Omental fat pad (tissue), 4 donors: ENCODE measurements around the gene LYRM2. TPM values are rescaled to one million over a fixed set of nuclear protein-coding genes. Genes with fewer than 3 reads are reported as not detected.

Source experiments
- ATAC-seq: fragments of 150-250 bp; one replicate; pipeline ENCODE4 v1.9.1; 2016; ENCODE audit warnings: mild to moderate bottlenecking, moderate library complexity; ENCODE audit not compliant: low FRiP score
- DNase-seq: peaks from one replicate; pipeline ENCODE4 v3.0.0-alpha.2; 2019; ENCODE audit warnings: low spot score
- total RNA-seq, 4 donors: library from RNA; depleted of rRNA; stranded (reverse); fragments of >200 nt; gene quantifications; one replicate each; pipeline ENCODE4 v1.1.0, GENCODE V29; 2016
- TF ChIP-seq, protein P1 (sequence below), 3 donors: fragments of 450-650 bp; IDR thresholded peaks; one replicate each; pipeline ENCODE4 v1.5.1; 2016 to 2017; ENCODE audit warnings: antibody characterized with exemption in 3 of 3, mild to moderate bottlenecking in 3 of 3, moderate library complexity in 2 of 3

Gene LYRM2
- total RNA-seq, 4 donors from 2014 or later, result 12.7 to 21.3 (median 20.3) TPM

DNA sequence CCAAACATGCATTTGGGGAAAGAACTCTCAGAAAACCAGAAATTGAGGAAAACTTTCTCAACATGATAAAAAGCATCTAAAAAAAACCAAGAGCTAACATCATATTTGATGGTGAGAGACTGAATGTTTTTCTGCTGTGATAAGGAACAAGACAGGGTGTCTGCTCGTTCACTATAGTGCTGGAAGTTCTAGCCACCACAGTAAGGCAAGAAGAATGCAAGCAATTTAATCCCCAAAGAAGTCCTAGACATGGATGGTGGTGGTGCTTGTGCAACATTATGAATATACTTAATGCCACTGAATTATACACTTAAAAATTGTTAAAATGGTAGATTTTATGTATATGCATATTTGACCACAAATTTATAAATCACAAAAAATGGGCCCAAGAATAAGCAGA lies 53.4 kb downstream of the LYRM2 start:
- ATAC-seq (no peak), DNase-seq (no peak)
- TF ChIP-seq, protein P1, sequence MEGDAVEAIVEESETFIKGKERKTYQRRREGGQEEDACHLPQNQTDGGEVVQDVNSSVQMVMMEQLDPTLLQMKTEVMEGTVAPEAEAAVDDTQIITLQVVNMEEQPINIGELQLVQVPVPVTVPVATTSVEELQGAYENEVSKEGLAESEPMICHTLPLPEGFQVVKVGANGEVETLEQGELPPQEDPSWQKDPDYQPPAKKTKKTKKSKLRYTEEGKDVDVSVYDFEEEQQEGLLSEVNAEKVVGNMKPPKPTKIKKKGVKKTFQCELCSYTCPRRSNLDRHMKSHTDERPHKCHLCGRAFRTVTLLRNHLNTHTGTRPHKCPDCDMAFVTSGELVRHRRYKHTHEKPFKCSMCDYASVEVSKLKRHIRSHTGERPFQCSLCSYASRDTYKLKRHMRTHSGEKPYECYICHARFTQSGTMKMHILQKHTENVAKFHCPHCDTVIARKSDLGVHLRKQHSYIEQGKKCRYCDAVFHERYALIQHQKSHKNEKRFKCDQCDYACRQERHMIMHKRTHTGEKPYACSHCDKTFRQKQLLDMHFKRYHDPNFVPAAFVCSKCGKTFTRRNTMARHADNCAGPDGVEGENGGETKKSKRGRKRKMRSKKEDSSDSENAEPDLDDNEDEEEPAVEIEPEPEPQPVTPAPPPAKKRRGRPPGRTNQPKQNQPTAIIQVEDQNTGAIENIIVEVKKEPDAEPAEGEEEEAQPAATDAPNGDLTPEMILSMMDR (IDR thresholded peaks at IDR 0.05), result no peak

DNA sequence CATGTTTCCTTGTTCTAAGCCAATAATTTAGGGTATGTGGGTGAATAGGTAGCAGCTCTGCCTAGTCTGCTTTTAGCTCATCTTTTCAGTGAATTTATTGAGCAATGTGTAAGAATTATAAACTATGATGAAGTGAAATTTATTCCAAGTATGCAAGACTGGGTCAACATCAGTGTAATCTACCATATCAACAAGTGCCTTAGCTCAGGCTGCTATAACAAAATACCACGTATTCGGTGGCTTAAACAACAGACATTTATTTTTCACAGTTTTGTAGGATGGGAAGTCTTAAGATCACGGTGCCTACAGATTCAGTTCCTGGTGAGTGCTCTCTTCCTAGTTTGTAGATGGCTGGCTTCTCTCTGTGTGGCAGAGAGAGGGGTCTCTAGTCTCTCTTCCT lies 54.0 kb downstream of the LYRM2 start:
- ATAC-seq (no peak), DNase-seq (no peak)
- TF ChIP-seq, protein P1 (IDR thresholded peaks at IDR 0.05), result no peak

DNA sequence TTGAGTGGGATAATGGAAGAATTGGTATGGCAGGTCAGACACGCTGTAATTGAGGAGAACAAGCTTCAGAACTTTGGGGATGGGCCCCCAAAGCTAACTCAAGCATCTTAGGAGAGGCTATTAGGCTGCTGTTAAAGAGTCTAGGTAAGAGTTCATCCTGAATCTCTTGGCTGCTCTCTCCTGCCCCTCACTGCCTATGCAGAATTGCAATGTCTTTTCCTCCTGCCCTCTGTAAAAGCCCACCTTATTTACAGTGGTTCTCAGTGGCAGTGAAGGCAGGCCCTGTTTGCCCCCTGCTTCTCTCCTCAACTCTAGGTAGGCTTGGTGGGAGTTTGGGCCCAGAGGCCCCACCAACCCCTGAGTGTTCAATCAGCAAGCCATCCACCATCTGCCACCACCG lies 55.0 kb downstream of the LYRM2 start:
- ATAC-seq (no peak), DNase-seq (no peak)
- TF ChIP-seq, protein P1 (IDR thresholded peaks at IDR 0.05), result no peak

- DNase-seq (no peak), ATAC-seq (no peak)
- TF ChIP-seq, protein P1 (IDR thresholded peaks at IDR 0.05), result no peak
These were observed 55.8 kb downstream of the LYRM2 start for GRCh38 chr6:89582669-89583325.

- DNase-seq, result no peak
- no peak for ATAC-seq
- TF ChIP-seq, protein P1 (IDR thresholded peaks at IDR 0.05), result no peak
These were observed 56.9 kb downstream of the LYRM2 start for GRCh38 chr6:89581689-89582088.

DNA sequence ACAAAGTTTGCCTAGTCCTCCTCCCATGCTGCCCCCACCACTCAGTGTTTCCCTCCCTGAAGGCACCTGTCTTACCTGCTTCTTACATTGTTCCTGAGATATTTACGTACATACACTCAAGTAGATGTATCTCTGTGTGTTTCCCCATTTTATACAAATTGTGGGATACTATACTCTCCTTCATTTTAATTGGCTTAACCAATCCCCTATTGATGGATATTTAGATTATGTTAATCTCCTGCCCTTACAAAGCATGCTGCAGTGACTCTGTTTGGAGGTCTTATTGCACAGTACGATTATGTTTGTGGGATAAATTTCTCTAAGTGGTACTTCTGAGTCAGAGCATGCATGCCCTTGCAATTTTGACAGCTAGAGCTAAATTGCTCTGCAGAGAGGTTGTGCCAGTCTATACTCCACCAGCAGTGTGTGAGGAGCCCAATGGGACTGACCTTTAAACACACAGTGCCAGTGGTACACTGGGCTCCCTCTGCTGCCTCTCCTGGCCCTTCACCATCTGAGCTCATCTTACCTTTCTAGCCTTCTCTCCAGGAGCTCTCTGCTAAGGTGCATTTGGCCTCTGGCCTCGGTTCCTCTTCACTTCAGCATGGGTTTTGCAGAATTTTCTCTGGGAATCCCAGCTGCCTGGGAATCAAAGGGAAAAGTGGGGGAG lies 57.4 kb downstream of the LYRM2 start:
- DNase-seq, result no peak
- TF ChIP-seq, protein P1 (IDR thresholded peaks at IDR 0.05), result no peak
- no peak for ATAC-seq

- TF ChIP-seq, protein P1 (IDR thresholded peaks at IDR 0.05), result no peak
- ATAC-seq, result no peak
- no peak for DNase-seq
These were observed 63.0 kb downstream of the LYRM2 start for GRCh38 chr6:89575562-89575960.
